ENCODE results near the gene KYAT1. TPM values are rescaled to one million over a fixed set of nuclear protein-coding genes. Genes with fewer than 3 reads are reported as not detected.

The KYAT1 gene
- polyA plus RNA-seq, 1 donor (not counting 4 experiments of a cell fraction or from before 2014, with no cell fraction given) = 10.9 TPM

DNA sequence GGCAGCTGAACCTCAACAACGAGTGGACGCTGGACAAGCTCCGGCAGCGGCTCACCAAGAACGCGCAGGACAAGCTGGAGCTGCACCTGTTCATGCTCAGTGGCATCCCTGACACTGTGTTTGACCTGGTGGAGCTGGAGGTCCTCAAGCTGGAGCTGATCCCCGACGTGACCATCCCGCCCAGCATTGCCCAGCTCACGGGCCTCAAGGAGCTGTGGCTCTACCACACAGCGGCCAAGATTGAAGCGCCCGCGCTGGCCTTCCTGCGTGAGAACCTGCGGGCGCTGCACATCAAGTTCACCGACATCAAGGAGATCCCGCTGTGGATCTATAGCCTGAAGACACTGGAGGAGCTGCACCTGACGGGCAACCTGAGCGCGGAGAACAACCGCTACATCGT lies 26.6 kb upstream of the KYAT1 start:
- Histone ChIP-seq H3K27ac (ENCODE audit: control insufficient read depth, insufficient read depth, low read length) (no peak overlapping the region), H3K27me3 (ENCODE audit: control insufficient read depth, extremely low read depth, insufficient read depth, low read length) (no peaks in the 10 kb centered on the region), H3K9ac (ENCODE audit: control insufficient read depth, extremely low read depth, insufficient read depth, low read length) (no peak overlapping the region), H3K4me3 (ENCODE audit: control insufficient read depth in 2 of 3, extremely low read depth in 1 of 3, insufficient read depth in 2 of 3, low read depth in 1 of 3, low read length in 3 of 3) (no peak overlapping the region), H3K9me3 (ENCODE audit: control insufficient read depth, low read depth, low read length) (no peaks in the 10 kb centered on the region), H3K4me2 (ENCODE audit: control insufficient read depth, extremely low read depth, insufficient read depth, low read depth, low read length) (no peak overlapping the region), H3K4me1 (ENCODE audit: control insufficient read depth, extremely low read depth, insufficient read depth, low read length) (peaks cover 43% of the 10 kb centered on the region), H3K36me3 (ENCODE audit: control insufficient read depth in 2 of 2, extremely low read depth in 1 of 2, insufficient read depth in 2 of 2, low read length in 2 of 2) (peaks cover 30 to 75% of the 10 kb centered on the region in 2 experiments), H2AFZ (ENCODE audit: control insufficient read depth, low read length) (no peak overlapping the region), H4K20me1 (ENCODE audit: control insufficient read depth, extremely low read depth, insufficient read depth, low read length) (no peaks in the 10 kb centered on the region), H3K79me2 (ENCODE audit: control insufficient read depth, insufficient read depth, low read length) (peaks cover 77% of the 10 kb centered on the region), H3K9me1 (ENCODE audit: control insufficient read depth, extremely low read depth, insufficient read depth, low read length) (peaks cover 3% of the 10 kb centered on the region)
- FAIRE-seq = no peak
- dilution Hi-C loops (cut with MboI; ENCODE audit: extremely low pct_ligation_motif_present, low sequenced_read_pairs) = no loop called here
- TF ChIP-seq CTCF (optimal IDR thresholded peaks at IDR 0.05 in 1 of 3, IDR thresholded peaks at IDR 0.05 in 1 of 3, conservative IDR thresholded peaks at IDR 0.05 in 1 of 3; ENCODE audit: extremely low read depth in 1 of 3, insufficient read depth in 2 of 3, low read length in 3 of 3) (no peak), EZH2 (IDR thresholded peaks at IDR 0.05; ENCODE audit: low read length) (no peak)
- no peak for DNase-seq (ENCODE audit: low read depth, low spot score)

- Histone ChIP-seq H3K4me3 (ENCODE audit: control insufficient read depth in 2 of 3, extremely low read depth in 1 of 3, insufficient read depth in 2 of 3, low read depth in 1 of 3, low read length in 3 of 3) (no peak overlapping the region), H3K4me2 (ENCODE audit: control insufficient read depth, extremely low read depth, insufficient read depth, low read depth, low read length) (no peak overlapping the region), H3K36me3 (ENCODE audit: control insufficient read depth in 2 of 2, extremely low read depth in 1 of 2, insufficient read depth in 2 of 2, low read length in 2 of 2) (peaks cover 30 to 76% of the 10 kb centered on the region in 2 experiments), H3K9me1 (ENCODE audit: control insufficient read depth, extremely low read depth, insufficient read depth, low read length) (peaks cover 2% of the 10 kb centered on the region), H2AFZ (ENCODE audit: control insufficient read depth, low read length) (no peak overlapping the region), H4K20me1 (ENCODE audit: control insufficient read depth, extremely low read depth, insufficient read depth, low read length) (no peaks in the 10 kb centered on the region), H3K27me3 (ENCODE audit: control insufficient read depth, extremely low read depth, insufficient read depth, low read length) (no peaks in the 10 kb centered on the region), H3K79me2 (ENCODE audit: control insufficient read depth, insufficient read depth, low read length) (peaks cover 80% of the 10 kb centered on the region), H3K9me3 (ENCODE audit: control insufficient read depth, low read depth, low read length) (no peaks in the 10 kb centered on the region), H3K4me1 (ENCODE audit: control insufficient read depth, extremely low read depth, insufficient read depth, low read length) (peaks cover 44% of the 10 kb centered on the region), H3K9ac (ENCODE audit: control insufficient read depth, extremely low read depth, insufficient read depth, low read length) (no peak overlapping the region), H3K27ac (ENCODE audit: control insufficient read depth, insufficient read depth, low read length) (no peak overlapping the region)
- no peak for FAIRE-seq
- dilution Hi-C loops (cut with MboI; ENCODE audit: extremely low pct_ligation_motif_present, low sequenced_read_pairs) = no loop called here
- DNase-seq (ENCODE audit: low read depth, low spot score) = no peak
- TF ChIP-seq EZH2 (IDR thresholded peaks at IDR 0.05; ENCODE audit: low read length) = no peak
- no peak for TF ChIP-seq CTCF (optimal IDR thresholded peaks at IDR 0.05 in 1 of 3, IDR thresholded peaks at IDR 0.05 in 1 of 3, conservative IDR thresholded peaks at IDR 0.05 in 1 of 3; ENCODE audit: extremely low read depth in 1 of 3, insufficient read depth in 2 of 3, low read length in 3 of 3)
Observed at GRCh38 chr9:128906741-128907140, 25.0 kb upstream of the KYAT1 start.

Measured in keratinocyte (primary cell).